H9 (cell line): Measurements from ENCODE around the gene CDH8. TPM values are rescaled to one million over a fixed set of nuclear protein-coding genes. Genes with fewer than 3 reads are reported as not detected.

Experiments used
- DNase-seq: peaks from one replicate; pipeline ENCODE4 v3.0.0-alpha.2; 2017
- H2AFZ ChIP-seq: one replicate; pipeline ENCODE4 v1.6.1; 2013; ENCODE audit warnings: mild to moderate bottlenecking, low read length, control low read depth, moderate library complexity
- H2AK5ac ChIP-seq: 2 replicates; pipeline ENCODE4 v1.6.1; 2013; ENCODE audit warnings: low read length, control low read depth, mixed read lengths; ENCODE audit not compliant: insufficient read length
- H2BK120ac ChIP-seq: one replicate; pipeline ENCODE4 v1.6.1; 2013; ENCODE audit warnings: low read depth, mild to moderate bottlenecking, low read length, control low read depth, inconsistent platforms; ENCODE audit not compliant: poor library complexity, severe bottlenecking
- H2BK12ac ChIP-seq: 2 replicates; pipeline ENCODE4 v1.6.1; 2013; ENCODE audit warnings: low read length, control low read depth, mixed read lengths, low read depth; ENCODE audit not compliant: insufficient read length
- H2BK15ac ChIP-seq: 2 replicates; pipeline ENCODE4 v1.6.1; 2013; ENCODE audit warnings: low read depth, low read length, control low read depth
- H2BK20ac ChIP-seq: one replicate; pipeline ENCODE4 v1.6.1; 2013; ENCODE audit warnings: low read depth, mild to moderate bottlenecking, low read length, control low read depth, inconsistent platforms; ENCODE audit not compliant: poor library complexity, severe bottlenecking
- H2BK5ac ChIP-seq: 2 replicates; pipeline ENCODE4 v1.6.1; 2013; ENCODE audit warnings: low read length, control low read depth, mixed read lengths; ENCODE audit not compliant: insufficient read length
- H3K14ac ChIP-seq: 2 replicates; pipeline ENCODE4 v1.6.1; 2013; ENCODE audit warnings: low read length, control low read depth; ENCODE audit not compliant: insufficient read depth
- H3K18ac ChIP-seq: 2 replicates; pipeline ENCODE4 v1.6.1; 2013; ENCODE audit warnings: low read depth, mild to moderate bottlenecking, mixed read lengths, low read length, control low read depth; ENCODE audit not compliant: insufficient read length
- H3K23ac ChIP-seq: 2 replicates; pipeline ENCODE4 v1.6.1; 2013; ENCODE audit warnings: low read length, control low read depth, mixed read lengths, low read depth; ENCODE audit not compliant: insufficient read length
- H3K23me2 ChIP-seq: 2 replicates; pipeline ENCODE4 v1.6.1; 2013; ENCODE audit warnings: low read depth, mild to moderate bottlenecking, mixed read lengths, low read length, control low read depth; ENCODE audit not compliant: insufficient read length, poor library complexity, severe bottlenecking
- H3K27ac ChIP-seq: 2 replicates; pipeline ENCODE4 v1.5.1; 2013; ENCODE audit warnings: low read length, control low read depth, mixed read lengths, low read depth; ENCODE audit not compliant: insufficient read length
- H3K27me3 ChIP-seq: 2 replicates; pipeline ENCODE4 v1.6.1; 2013; ENCODE audit warnings: low read length, control low read depth, inconsistent platforms; ENCODE audit not compliant: insufficient read depth
- H3K4ac ChIP-seq: 2 replicates; pipeline ENCODE4 v1.6.1; 2013; ENCODE audit warnings: low read depth, mild to moderate bottlenecking, control low read depth, inconsistent platforms, low read length, moderate library complexity
- H3K4me1 ChIP-seq: 2 replicates; pipeline ENCODE4 v1.6.1; 2013; ENCODE audit warnings: low read length, control low read depth, inconsistent platforms; ENCODE audit not compliant: insufficient read depth
- H3K4me2 ChIP-seq: 2 replicates; pipeline ENCODE4 v1.6.1; 2013; ENCODE audit warnings: low read length, control low read depth, mixed read lengths; ENCODE audit not compliant: insufficient read length, insufficient read depth
- H3K56ac ChIP-seq: 2 replicates; pipeline ENCODE4 v1.6.1; 2013; ENCODE audit warnings: low read depth, mild to moderate bottlenecking, mixed read lengths, low read length, control low read depth; ENCODE audit not compliant: insufficient read length
- H3K79me1 ChIP-seq: 2 replicates; pipeline ENCODE4 v1.6.1; 2013; ENCODE audit warnings: low read depth, mild to moderate bottlenecking, moderate library complexity, low read length, control low read depth, inconsistent platforms; ENCODE audit not compliant: insufficient read depth, poor library complexity, severe bottlenecking
- H3K79me2 ChIP-seq: 2 replicates; pipeline ENCODE4 v1.6.1; 2013; ENCODE audit warnings: low read length, control low read depth, inconsistent platforms; ENCODE audit not compliant: insufficient read depth
- H3K9ac ChIP-seq: 2 replicates; pipeline ENCODE4 v1.6.1; 2013; ENCODE audit warnings: low read length, control low read depth, mixed read lengths; ENCODE audit not compliant: insufficient read length; ENCODE audit errors: extremely low read depth
- H3K9me3 ChIP-seq: one replicate; pipeline ENCODE4 v1.6.1; 2013; ENCODE audit warnings: low read depth, low read length, inconsistent platforms; ENCODE audit not compliant: control insufficient read depth
- H3T11ph ChIP-seq: one replicate; pipeline ENCODE4 v1.6.1; 2013; ENCODE audit warnings: mild to moderate bottlenecking, low read length, control low read depth, inconsistent platforms
- H4K20me1 ChIP-seq: one replicate; pipeline ENCODE4 v1.6.1; 2013; ENCODE audit not compliant: control insufficient read depth, insufficient read length, insufficient read depth
- H4K5ac ChIP-seq: 2 replicates; pipeline ENCODE4 v1.6.1; 2013; ENCODE audit warnings: low read depth, mild to moderate bottlenecking, mixed read lengths, low read length, control low read depth; ENCODE audit not compliant: insufficient read length
- H4K8ac ChIP-seq: replicated peaks from 2 replicates; pipeline ENCODE4 v1.6.1; 2013; ENCODE audit warnings: low read length, control low read depth, mixed read lengths, low read depth; ENCODE audit not compliant: insufficient read length
- H4K91ac ChIP-seq: 2 replicates; pipeline ENCODE4 v1.6.1; 2013; ENCODE audit warnings: low read depth, mild to moderate bottlenecking, moderate library complexity, mixed read lengths, low read length, control low read depth; ENCODE audit not compliant: insufficient read length
- H3K27ac Mint-ChIP-seq, 3 experiments: 2 replicates in 2 of 3; 3 replicates in 1 of 3; pipeline ENCODE4 v1.8.0; 2020 to 2021; ENCODE audit warnings: mixed read lengths in 3 of 3, mild to moderate bottlenecking in 1 of 3, moderate library complexity in 1 of 3
- H3K27me3 Mint-ChIP-seq: 2 replicates; pipeline ENCODE4 v1.8.0; 2021; ENCODE audit warnings: low read depth, mild to moderate bottlenecking, moderate library complexity, mixed read lengths
- H3K36me3 Mint-ChIP-seq, 3 experiments: 2 replicates in 2 of 3; 3 replicates in 1 of 3; pipeline ENCODE4 v1.8.0; 2020 to 2021; ENCODE audit warnings: low read depth in 3 of 3, mixed read lengths in 3 of 3; ENCODE audit not compliant: insufficient read depth in 1 of 3
- H3K4me1 Mint-ChIP-seq, 2 experiments: 2 replicates each; pipeline ENCODE4 v1.8.0; 2020; ENCODE audit warnings: mixed read lengths in 2 of 2
- H3K4me3 Mint-ChIP-seq, 2 experiments: 2 replicates in 1 of 2; 3 replicates in 1 of 2; pipeline ENCODE4 v1.8.0; 2020 to 2021; ENCODE audit warnings: mild to moderate bottlenecking in 2 of 2, mixed read lengths in 2 of 2, moderate library complexity in 1 of 2
- H3K9me3 Mint-ChIP-seq, 2 experiments: 2 replicates in 1 of 2; 3 replicates in 1 of 2; pipeline ENCODE4 v1.8.0; 2020; ENCODE audit warnings: mild to moderate bottlenecking in 2 of 2, mixed read lengths in 2 of 2, moderate library complexity in 1 of 2
- WGBS: extraction: QIAGEN DNeasy Blood & Tissue Kit; methylation state at CpG from one replicate; pipeline ENCODE4 v1.1.7; 2013; ENCODE audit warnings: missing lambda C conversion rate, low lambda C conversion rate, mixed read lengths; ENCODE audit not compliant: insufficient read length; ENCODE audit errors: extremely low coverage; 5-methylcytosine and 5-hydroxymethylcytosine counted together
- total RNA-seq: library from RNA; stranded (reverse); gene quantifications from 2 replicates; pipeline ENCODE4 v1.2.1, GENCODE V29; 2021
- TF ChIP-seq, protein P1 (sequence below): fragments of 200-600 bp; sonication (generic); conservative IDR thresholded peaks from 3 replicates; pipeline ENCODE4 v1.8.0; 2021; ENCODE audit warnings: antibody characterized with exemption, mild to moderate bottlenecking

Gene CDH8
- total RNA-seq, 1 experiment from 2014 or later: 12.0 TPM

- no peak overlapping the region for H2BK20ac ChIP-seq
- H2BK120ac ChIP-seq: no peak overlapping the region
- DNase-seq: no peak
- H4K5ac ChIP-seq: no peak overlapping the region
- Mint-ChIP-seq H3K36me3 (no peaks in the 10 kb centered on the region; a peak in 2 of 7 replicates), H3K27ac (peak overlapping the region in 1 of 3 experiments; percentile 13; a peak in 1 of 7 replicates), H3K27me3 (no peaks in the 10 kb centered on the region), H3K4me3 (no peak overlapping the region), H3K9me3 (no peaks in the 10 kb centered on the region), H3K4me1 (peaks cover 15 to 18% of the 10 kb centered on the region in 2 experiments)
- no peak overlapping the region for H2BK12ac ChIP-seq
- H3K79me1 ChIP-seq: no peaks in the 10 kb centered on the region
- H2AFZ ChIP-seq: no peak overlapping the region
- TF ChIP-seq, protein P1, sequence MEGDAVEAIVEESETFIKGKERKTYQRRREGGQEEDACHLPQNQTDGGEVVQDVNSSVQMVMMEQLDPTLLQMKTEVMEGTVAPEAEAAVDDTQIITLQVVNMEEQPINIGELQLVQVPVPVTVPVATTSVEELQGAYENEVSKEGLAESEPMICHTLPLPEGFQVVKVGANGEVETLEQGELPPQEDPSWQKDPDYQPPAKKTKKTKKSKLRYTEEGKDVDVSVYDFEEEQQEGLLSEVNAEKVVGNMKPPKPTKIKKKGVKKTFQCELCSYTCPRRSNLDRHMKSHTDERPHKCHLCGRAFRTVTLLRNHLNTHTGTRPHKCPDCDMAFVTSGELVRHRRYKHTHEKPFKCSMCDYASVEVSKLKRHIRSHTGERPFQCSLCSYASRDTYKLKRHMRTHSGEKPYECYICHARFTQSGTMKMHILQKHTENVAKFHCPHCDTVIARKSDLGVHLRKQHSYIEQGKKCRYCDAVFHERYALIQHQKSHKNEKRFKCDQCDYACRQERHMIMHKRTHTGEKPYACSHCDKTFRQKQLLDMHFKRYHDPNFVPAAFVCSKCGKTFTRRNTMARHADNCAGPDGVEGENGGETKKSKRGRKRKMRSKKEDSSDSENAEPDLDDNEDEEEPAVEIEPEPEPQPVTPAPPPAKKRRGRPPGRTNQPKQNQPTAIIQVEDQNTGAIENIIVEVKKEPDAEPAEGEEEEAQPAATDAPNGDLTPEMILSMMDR: no peak
- H4K8ac ChIP-seq: no peak overlapping the region
- H3K4me2 ChIP-seq: no peak overlapping the region
- no peak overlapping the region for H3K56ac ChIP-seq
- H3K27me3 ChIP-seq: no peaks in the 10 kb centered on the region
- no peaks in the 10 kb centered on the region for H4K20me1 ChIP-seq
- H3K14ac ChIP-seq: no peak overlapping the region
- H3K18ac ChIP-seq: no peak overlapping the region
- H2AK5ac ChIP-seq: no peak overlapping the region
- no peak overlapping the region for H3K27ac ChIP-seq
- H3K4ac ChIP-seq: no peak overlapping the region
- no peaks in the 10 kb centered on the region for H3K4me1 ChIP-seq
- H2BK5ac ChIP-seq: no peak overlapping the region
- no peaks in the 10 kb centered on the region for H3K79me2 ChIP-seq
- H3K9me3 ChIP-seq: no peaks in the 10 kb centered on the region
- no peak overlapping the region for H4K91ac ChIP-seq
- H3K23ac ChIP-seq: no peak overlapping the region
- no peak overlapping the region for H3K9ac ChIP-seq
- H3K23me2 ChIP-seq: no peaks in the 10 kb centered on the region
- H2BK15ac ChIP-seq: no peak overlapping the region
- no CpG with 5 or more reads among the region's 3 CpGs for WGBS
- H3T11ph ChIP-seq: no peak overlapping the region
These were observed 138.6 kb downstream of the CDH8 start for GRCh38 chr16:61897657-61898056.
